Mesothelial cell of epicardium (in vitro differentiated cells): Measurements from ENCODE around the gene LAMA3. TPM values are rescaled to one million over a fixed set of nuclear protein-coding genes. Genes with fewer than 3 reads are reported as not detected.
"Not testable (repeated sequence)": the region's sequence is repeated elsewhere in the genome, so short reads cannot be mapped to it uniquely, and the experiment has no call there.

Experiments used
- DNase-seq, 2 experiments: peaks; one replicate each; pipeline ENCODE4 v3.0.0; 2021; ENCODE audit warnings: low spot score in 2 of 2; ENCODE audit not compliant: unreplicated experiment in 2 of 2
- H3K27ac Mint-ChIP-seq: 2 replicates; pipeline ENCODE4 v1.8.0; 2021; ENCODE audit warnings: mixed read lengths
- H3K27me3 Mint-ChIP-seq: 2 replicates; pipeline ENCODE4 v1.8.0; 2021; ENCODE audit warnings: low read depth, mixed read lengths
- H3K36me3 Mint-ChIP-seq: 2 replicates; pipeline ENCODE4 v1.8.0; 2021; ENCODE audit warnings: mixed read lengths
- H3K4me1 Mint-ChIP-seq: 2 replicates; pipeline ENCODE4 v1.8.0; 2021; ENCODE audit warnings: mixed read lengths
- H3K4me3 Mint-ChIP-seq: 2 replicates; pipeline ENCODE4 v1.8.0; 2021; ENCODE audit warnings: mild to moderate bottlenecking, moderate library complexity, mixed read lengths
- H3K9me3 Mint-ChIP-seq: 2 replicates; pipeline ENCODE4 v1.8.0; 2021; ENCODE audit warnings: mixed read lengths
- CTCF ChIP-seq: fragments of 200-600 bp; sonication (generic); IDR thresholded peaks from one replicate; pipeline ENCODE4 v1.5.0; 2021; ENCODE audit warnings: antibody characterized with exemption; ENCODE audit not compliant: unreplicated experiment
- total RNA-seq: library from RNA; stranded (reverse); gene quantifications from 3 replicates; pipeline ENCODE4 v1.2.1, GENCODE V29; 2021

LAMA3 gene
- total RNA-seq, 1 donor from 2014 or later: 6.7 TPM

- no peak for DNase-seq
- Mint-ChIP-seq H3K4me3 (no peak overlapping the region), H3K9me3 (no peaks in the 10 kb centered on the region), H3K4me1 (peaks cover 55% of the 10 kb centered on the region), H3K27me3 (peaks cover 15% of the 10 kb centered on the region), H3K36me3 (no peaks in the 10 kb centered on the region), H3K27ac (no peak overlapping the region)
- no peak for TF ChIP-seq CTCF
Observed at GRCh38 chr18:23735021-23735464, 45.8 kb downstream of the LAMA3 start.

GRCh38 chr18:23737578-23737977 is 48.3 kb downstream of the LAMA3 start:
- DNase-seq: no peak
- peak overlapping the region; percentile 4 for H3K27ac Mint-ChIP-seq
- H3K36me3 Mint-ChIP-seq: no peaks in the 10 kb centered on the region
- H3K4me1 Mint-ChIP-seq: peaks cover 44% of the 10 kb centered on the region
- no peaks in the 10 kb centered on the region for H3K9me3 Mint-ChIP-seq
- no peak for TF ChIP-seq CTCF
- peaks cover 12% of the 10 kb centered on the region for H3K27me3 Mint-ChIP-seq
- H3K4me3 Mint-ChIP-seq: no peak overlapping the region

GRCh38 chr18:23738151-23738550 is 48.9 kb downstream of the LAMA3 start:
- no peak for TF ChIP-seq CTCF
- Mint-ChIP-seq H3K27me3 (peaks cover 12% of the 10 kb centered on the region), H3K9me3 (no peaks in the 10 kb centered on the region), H3K36me3 (no peaks in the 10 kb centered on the region), H3K27ac (no peak overlapping the region), H3K4me1 (peaks cover 45% of the 10 kb centered on the region), H3K4me3 (no peak overlapping the region)
- DNase-seq: no peak

- Mint-ChIP-seq H3K36me3 (no peaks in the 10 kb centered on the region), H3K9me3 (no peaks in the 10 kb centered on the region), H3K4me3 (no peak overlapping the region), H3K4me1 (peaks cover 48% of the 10 kb centered on the region), H3K27ac (no peak overlapping the region), H3K27me3 (peaks cover 12% of the 10 kb centered on the region)
- no peak for DNase-seq
- TF ChIP-seq CTCF: no peak
Observed at GRCh38 chr18:23738575-23738974, 49.3 kb downstream of the LAMA3 start.

- no peak for DNase-seq
- Mint-ChIP-seq H3K36me3 (no peaks in the 10 kb centered on the region), H3K4me1 (peaks cover 51% of the 10 kb centered on the region), H3K4me3 (no peak overlapping the region), H3K27ac (no peak overlapping the region), H3K9me3 (no peaks in the 10 kb centered on the region), H3K27me3 (peaks cover 12% of the 10 kb centered on the region)
- no peak for TF ChIP-seq CTCF
Observed at GRCh38 chr18:23740105-23740830, 51.0 kb downstream of the LAMA3 start.

- Mint-ChIP-seq H3K27me3 (peaks cover 12% of the 10 kb centered on the region), H3K4me1 (peaks cover 49% of the 10 kb centered on the region)
- not testable (repeated sequence) for DNase-seq, H3K36me3 Mint-ChIP-seq, H3K27ac Mint-ChIP-seq, H3K4me3 Mint-ChIP-seq, H3K9me3 Mint-ChIP-seq
Observed at GRCh38 chr18:23741967-23742366, 52.7 kb downstream of the LAMA3 start.
